MM.1S (cell line): Measurements from ENCODE around the gene BPIFB2.

Experiments used
- EZH2 ChIP-seq: fragments of 300-600 bp; sonication (generic); optimal IDR thresholded peaks from 2 replicates; pipeline ENCODE3; 2017; ENCODE audit warnings: low read depth, mild to moderate bottlenecking, antibody characterized with exemption, low read length, mixed read lengths
- EZH2phosphoT487 ChIP-seq: fragments of 300-600 bp; sonication (generic); IDR thresholded peaks from 2 replicates; pipeline ENCODE4 v1.6.1; 2018; ENCODE audit warnings: antibody characterized with exemption, low read length
- TF ChIP-seq, protein P1 (sequence below): fragments of 300-600 bp; sonication (generic); IDR thresholded peaks from 2 replicates; pipeline ENCODE4 v1.5.1; 2016; ENCODE audit warnings: antibody characterized with exemption, low read length, mixed read lengths

DNA sequence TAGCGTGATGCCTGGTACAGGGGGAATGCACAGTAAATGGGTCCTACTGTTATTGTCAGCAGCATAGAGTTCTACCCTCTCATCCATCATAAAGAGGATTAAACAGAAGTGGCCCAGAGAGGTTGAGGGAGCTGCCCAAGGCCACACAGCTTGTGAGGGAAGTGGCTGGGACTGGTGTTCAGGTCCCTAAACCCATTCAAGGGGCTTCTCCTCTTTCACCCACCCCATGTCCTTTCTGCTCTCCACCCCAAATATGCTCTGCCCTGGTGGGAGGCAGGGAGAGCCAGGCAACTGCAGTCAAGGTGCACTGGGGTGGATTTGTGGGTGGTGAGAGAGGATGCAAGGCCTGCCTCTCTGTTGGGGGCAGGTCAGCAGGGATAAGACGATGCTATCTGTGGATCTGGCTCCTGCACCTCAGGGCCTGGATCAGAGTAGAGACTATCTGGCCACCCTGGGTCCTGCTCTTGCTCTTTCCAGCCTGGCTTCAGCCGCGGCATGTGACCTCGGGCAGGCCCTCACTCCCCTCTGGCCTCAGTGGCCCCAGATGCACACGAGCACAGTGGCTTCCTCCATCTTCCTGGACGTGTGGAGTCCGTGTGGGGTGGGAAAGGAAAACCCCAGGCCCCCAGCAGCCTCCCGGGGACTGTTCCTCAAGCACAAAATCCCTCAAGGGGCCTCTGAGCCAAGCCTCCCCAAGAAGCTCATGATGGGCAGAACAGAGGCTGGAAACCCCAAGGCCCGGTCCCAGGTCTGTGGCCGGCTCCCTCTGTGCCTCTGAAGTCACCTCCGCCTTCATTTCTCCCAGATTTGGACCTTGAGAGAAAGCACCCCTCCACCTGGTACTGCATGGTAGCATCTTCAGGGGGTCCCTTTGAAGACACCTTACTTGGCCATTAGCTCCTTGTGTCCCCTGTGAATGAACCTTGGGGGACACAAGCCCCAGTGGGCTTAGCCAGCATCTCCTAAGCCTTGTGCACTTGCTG is 20.6 kb downstream of the BPIFB2 start:
- TF ChIP-seq EZH2: no peak
- TF ChIP-seq, protein P1, sequence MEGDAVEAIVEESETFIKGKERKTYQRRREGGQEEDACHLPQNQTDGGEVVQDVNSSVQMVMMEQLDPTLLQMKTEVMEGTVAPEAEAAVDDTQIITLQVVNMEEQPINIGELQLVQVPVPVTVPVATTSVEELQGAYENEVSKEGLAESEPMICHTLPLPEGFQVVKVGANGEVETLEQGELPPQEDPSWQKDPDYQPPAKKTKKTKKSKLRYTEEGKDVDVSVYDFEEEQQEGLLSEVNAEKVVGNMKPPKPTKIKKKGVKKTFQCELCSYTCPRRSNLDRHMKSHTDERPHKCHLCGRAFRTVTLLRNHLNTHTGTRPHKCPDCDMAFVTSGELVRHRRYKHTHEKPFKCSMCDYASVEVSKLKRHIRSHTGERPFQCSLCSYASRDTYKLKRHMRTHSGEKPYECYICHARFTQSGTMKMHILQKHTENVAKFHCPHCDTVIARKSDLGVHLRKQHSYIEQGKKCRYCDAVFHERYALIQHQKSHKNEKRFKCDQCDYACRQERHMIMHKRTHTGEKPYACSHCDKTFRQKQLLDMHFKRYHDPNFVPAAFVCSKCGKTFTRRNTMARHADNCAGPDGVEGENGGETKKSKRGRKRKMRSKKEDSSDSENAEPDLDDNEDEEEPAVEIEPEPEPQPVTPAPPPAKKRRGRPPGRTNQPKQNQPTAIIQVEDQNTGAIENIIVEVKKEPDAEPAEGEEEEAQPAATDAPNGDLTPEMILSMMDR: no peak
- no peak for TF ChIP-seq EZH2phosphoT487
